Adrenal gland (tissue), 12 donors: ENCODE results near the gene EXTL1. TPM values are rescaled to one million over a fixed set of nuclear protein-coding genes. Genes with fewer than 3 reads are reported as not detected.

ENCODE experiments used
- DNase-seq, 7 donors: peaks; one replicate each; pipeline ENCODE4 v3.0.0-alpha.2; 2019 to 2020
- H3K27ac ChIP-seq, 5 donors: fragments of 200-600 bp; sonication (generic) in 4 of 5; 1 replicate in 3 of 5; 2 replicates in 2 of 5; pipeline versions ENCODE4 v1.5.1 to v1.8.0; 2016 to 2020; ENCODE audit warnings: mild to moderate bottlenecking in 1 of 5
- H3K27me3 ChIP-seq: fragments of 200-600 bp; 2 replicates; pipeline ENCODE4 v1.8.0; 2021
- H3K36me3 ChIP-seq, 2 donors: fragments of 200-600 bp; replicated peaks in 1 of 2; 1 replicate in 1 of 2; 2 replicates in 1 of 2; pipeline versions ENCODE4 v1.5.1 to v1.8.0; 2018 to 2022
- H3K4me1 ChIP-seq, 2 donors: fragments of 200-600 bp; replicated peaks in 1 of 2; 1 replicate in 1 of 2; 2 replicates in 1 of 2; pipeline versions ENCODE4 v1.5.1 to v1.8.0; 2018 to 2021
- H3K4me3 ChIP-seq, 4 donors: fragments of 200-600 bp; sonication (generic) in 3 of 4; one replicate each; pipeline ENCODE4 v1.5.1; 2016 to 2018
- H3K9me3 ChIP-seq, 3 donors: fragments of 200-600 bp; sonication (generic) in 1 of 3; replicated peaks in 1 of 3; 1 replicate in 2 of 3; 2 replicates in 1 of 3; pipeline versions ENCODE4 v1.5.1 to v1.8.0; 2016 to 2021
- POLR2A ChIP-seq, 2 donors: fragments of 450-650 bp; IDR thresholded peaks; one replicate each; pipeline ENCODE4 v1.6.1; 2017; ENCODE audit warnings: antibody characterized with exemption in 2 of 2, mild to moderate bottlenecking in 2 of 2, moderate library complexity in 1 of 2
- WGBS, 4 donors: extraction: QIAGEN DNeasy Blood & Tissue Kit in 2 of 4; methylation state at CpG; one replicate each; pipeline versions ENCODE4 v1.1.5 to v1.1.7; 2013 to 2017; 5-methylcytosine and 5-hydroxymethylcytosine counted together
- intact Hi-C, 2 donors: fragments of 100-400 bp; cut with DNase I; formaldehyde crosslinking; loops; one replicate each; pipeline versions ENCODE4 v1.14.1 to v1.15.0; 2022 to 2023
- polyA plus RNA-seq, 3 donors: library from polyadenylated mRNA; stranded (reverse); fragments of 200-250 nt in 2 of 3; fragments of 350-450 nt in 1 of 3; fragmentation: Illumina TruSeq in 1 of 3; extraction: RNeasy Lipid Tissue Mini Kit (QIAGEN cat#74804) in 1 of 3; gene quantifications; one replicate each; pipeline ENCODE4 v1.2.3, GENCODE V29; 2013 to 2014
- small RNA-seq, 2 donors: library from RNA; depleted of rRNA; stranded (forward); fragments of <200 nt; gene quantifications; one replicate each; pipeline ENCODE3, GENCODE V24; 2016
- total RNA-seq, 9 donors: library from RNA; depleted of rRNA in 4 of 9; stranded (reverse); fragments of >200 nt in 4 of 9; fragments of 120-200 nt in 1 of 9; fragmentation: NEBNext Ultra II Directional in 1 of 9; extraction: Animal tissue kit (Norgen Biotek cat#: 25700) in 1 of 9; gene quantifications; one replicate each; pipeline versions ENCODE4 v1.1.0 to v1.2.4, GENCODE V29; 2013 to 2023
- TF ChIP-seq, protein P1 (sequence below), 6 experiments: fragments of 450-650 bp in 4 of 6; fragments of 200-600 bp in 2 of 6; sonication (generic) in 1 of 6; IDR thresholded peaks; 1 replicate in 5 of 6; 2 replicates in 1 of 6; pipeline versions ENCODE4 v1.5.1 to v1.8.0; 2016 to 2021; ENCODE audit warnings: antibody characterized with exemption in 6 of 6, mild to moderate bottlenecking in 2 of 6, moderate library complexity in 1 of 6
- donor health status: healthy with polysubstance abuse.
- donor health status: Bipolar disorder and iron deficiency.
- donor health status: DM: yes; HTN: yes; CAD: no.
- donor health status: DM: no; HTN: no; CAD: no.
- donor health status: DM: no; HTN: no; CAD: no.
- donor health status: DM: yes; HTN: yes; CAD: no.

Gene EXTL1
- total and polyA plus RNA-seq, 12 donors, result 0.31 to 6.5 (median 1.9) TPM

DNA sequence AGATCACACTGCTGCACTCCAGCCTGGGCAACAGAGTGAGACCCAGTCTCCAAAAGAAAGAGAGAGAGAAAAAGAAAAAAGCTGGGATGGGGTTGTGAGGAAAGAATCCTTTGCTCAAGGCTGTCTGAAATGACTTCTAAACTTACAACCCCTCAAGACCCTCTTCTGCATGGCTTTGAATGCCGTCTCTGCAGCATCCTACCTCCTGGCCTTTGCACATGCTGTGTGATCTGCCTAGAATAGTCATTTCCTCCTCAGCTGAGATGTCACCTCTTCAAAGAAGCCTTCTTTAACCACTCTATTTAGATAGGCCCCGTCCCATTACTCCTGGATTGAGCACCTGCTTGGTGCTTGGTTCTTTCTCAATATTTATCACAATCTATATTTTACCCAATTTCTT is 63.3 kb downstream of the EXTL1 start:
- intact Hi-C loops, result no loop called here
- 77 to 92% (median 87%) methylated on average over 2 of the region's 2 CpGs for WGBS, 4 donors
- TF ChIP-seq POLR2A (IDR thresholded peaks at IDR 0.05), result no peak
- TF ChIP-seq, protein P1, sequence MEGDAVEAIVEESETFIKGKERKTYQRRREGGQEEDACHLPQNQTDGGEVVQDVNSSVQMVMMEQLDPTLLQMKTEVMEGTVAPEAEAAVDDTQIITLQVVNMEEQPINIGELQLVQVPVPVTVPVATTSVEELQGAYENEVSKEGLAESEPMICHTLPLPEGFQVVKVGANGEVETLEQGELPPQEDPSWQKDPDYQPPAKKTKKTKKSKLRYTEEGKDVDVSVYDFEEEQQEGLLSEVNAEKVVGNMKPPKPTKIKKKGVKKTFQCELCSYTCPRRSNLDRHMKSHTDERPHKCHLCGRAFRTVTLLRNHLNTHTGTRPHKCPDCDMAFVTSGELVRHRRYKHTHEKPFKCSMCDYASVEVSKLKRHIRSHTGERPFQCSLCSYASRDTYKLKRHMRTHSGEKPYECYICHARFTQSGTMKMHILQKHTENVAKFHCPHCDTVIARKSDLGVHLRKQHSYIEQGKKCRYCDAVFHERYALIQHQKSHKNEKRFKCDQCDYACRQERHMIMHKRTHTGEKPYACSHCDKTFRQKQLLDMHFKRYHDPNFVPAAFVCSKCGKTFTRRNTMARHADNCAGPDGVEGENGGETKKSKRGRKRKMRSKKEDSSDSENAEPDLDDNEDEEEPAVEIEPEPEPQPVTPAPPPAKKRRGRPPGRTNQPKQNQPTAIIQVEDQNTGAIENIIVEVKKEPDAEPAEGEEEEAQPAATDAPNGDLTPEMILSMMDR (IDR thresholded peaks at IDR 0.05), result no peak

More for the DNA sequence above, 63.3 kb downstream of the EXTL1 start:
- Histone ChIP-seq H3K4me1 (no peaks in the 10 kb centered on the region), H3K27ac (no peak overlapping the region), H3K27me3 (peaks cover 18% of the 10 kb centered on the region), H3K4me3 (no peak overlapping the region), H3K36me3 (no peaks in the 10 kb centered on the region), H3K9me3 (no peaks in the 10 kb centered on the region)
- no peak for DNase-seq

Small RNA genes lying within 50 kb of the gene (small RNA-seq; reads per million reads assigned to genes)
- gene RF00283 (0 reads per million in 2 donors), gene RF00492 (0 reads per million in 2 donors)

Other genes starting within 250 kb of the EXTL1 start
- 100 to 1,000 TPM in 1 of 9 donors, 10 to 100 TPM in 7, 1 to 10 TPM in 1; 8.7 to 105 (median 73.9) TPM for gene SELENON, start 221.6 kb upstream of the EXTL1 start, total RNA-seq
- gene SELENON, start 221.6 kb upstream of the EXTL1 start, polyA plus RNA-seq, result 10 to 100 TPM; 35.6 to 75.9 (median 37.7) TPM
- 100 to 1,000 TPM; 116 to 285 (median 187) TPM for gene MTFR1L, start 201.8 kb upstream of the EXTL1 start, total RNA-seq
- gene MTFR1L, start 201.8 kb upstream of the EXTL1 start, polyA plus RNA-seq, result 100 to 1,000 TPM; 157 to 298 (median 284) TPM
- gene AUNIP, start 162.3 kb upstream of the EXTL1 start, total RNA-seq, result 1 to 10 TPM in 3 of 9 donors, under 1 TPM in 6; 0.24 to 3.4 (median 0.83) TPM
- gene AUNIP, start 162.3 kb upstream of the EXTL1 start, polyA plus RNA-seq, result 1 to 10 TPM in 1 of 3 donors, under 1 TPM in 2; 0.56 to 1.2 (median 0.74) TPM
- 10 to 100 TPM; 30.2 to 71.8 (median 35.6) TPM for gene PAQR7, start 146.1 kb upstream of the EXTL1 start, total RNA-seq
- 10 to 100 TPM; 19.9 to 26.1 (median 20.6) TPM for gene PAQR7, start 146.1 kb upstream of the EXTL1 start, polyA plus RNA-seq
- 100 to 1,000 TPM in 1 of 9 donors, 10 to 100 TPM in 7, 1 to 10 TPM in 1; 7.9 to 242 (median 22.4) TPM for gene STMN1, start 115.4 kb upstream of the EXTL1 start, total RNA-seq
- gene STMN1, start 115.4 kb upstream of the EXTL1 start, polyA plus RNA-seq, result 10 to 100 TPM; 32.6 to 88.7 (median 37.6) TPM
- gene PAFAH2, start 23.7 kb upstream of the EXTL1 start, total RNA-seq, result 10 to 100 TPM in 8 of 9 donors, 1 to 10 TPM in 1; 6.6 to 32.8 (median 14.9) TPM
- gene PAFAH2, start 23.7 kb upstream of the EXTL1 start, polyA plus RNA-seq, result 10 to 100 TPM in 1 of 3 donors, 1 to 10 TPM in 2; 8.3 to 12.3 (median 8.4) TPM
- 1 to 10 TPM in 5 of 9 donors, under 1 TPM in 4; 0.06 to 4.8 (median 1.1) TPM for gene SLC30A2, start 24.3 kb downstream of the EXTL1 start, total RNA-seq
- under 1 TPM; 0.15 to 0.32 (median 0.27) TPM for gene SLC30A2, start 24.3 kb downstream of the EXTL1 start, polyA plus RNA-seq
- gene TRIM63, start 45.9 kb downstream of the EXTL1 start, total RNA-seq, result 1 to 10 TPM in 1 of 9 donors, under 1 TPM in 2, not detected in 6; 0.06 to 4.6 (median 0.18) TPM
- under 1 TPM in 2 of 3 donors, not detected in 1; 0.16 to 0.24 TPM for gene TRIM63, start 45.9 kb downstream of the EXTL1 start, polyA plus RNA-seq
- gene PDIK1L, start 90.0 kb downstream of the EXTL1 start, total RNA-seq, result 1 to 10 TPM; 2.3 to 9.8 (median 8.2) TPM
- gene PDIK1L, start 90.0 kb downstream of the EXTL1 start, polyA plus RNA-seq, result 1 to 10 TPM; 1.6 to 6.6 (median 1.7) TPM
- gene FAM110D, start 137.3 kb downstream of the EXTL1 start, total RNA-seq, result 1 to 10 TPM in 8 of 9 donors, under 1 TPM in 1; 0.61 to 3.9 (median 2.2) TPM
- 1 to 10 TPM in 2 of 3 donors, under 1 TPM in 1; 0.46 to 6.2 (median 1.4) TPM for gene FAM110D, start 137.3 kb downstream of the EXTL1 start, polyA plus RNA-seq
- not detected for gene C1orf232, start 147.2 kb downstream of the EXTL1 start, total RNA-seq
- not detected for gene C1orf232, start 147.2 kb downstream of the EXTL1 start, polyA plus RNA-seq
- gene ZNF593, start 148.1 kb downstream of the EXTL1 start, total RNA-seq, result 10 to 100 TPM; 17.8 to 44.7 (median 30.6) TPM
- gene ZNF593, start 148.1 kb downstream of the EXTL1 start, polyA plus RNA-seq, result 100 to 1,000 TPM in 1 of 3 donors, 10 to 100 TPM in 1, 1 to 10 TPM in 1; 9.8 to 113 (median 51.0) TPM
- under 1 TPM in 1 of 9 donors, not detected in 8; 0.18 TPM for gene ZNF593OS, start 150.1 kb downstream of the EXTL1 start, total RNA-seq
- under 1 TPM in 1 of 3 donors, not detected in 2; 0.88 TPM for gene ZNF593OS, start 150.1 kb downstream of the EXTL1 start, polyA plus RNA-seq
- gene CNKSR1, start 155.7 kb downstream of the EXTL1 start, total RNA-seq, result 1 to 10 TPM in 1 of 9 donors, under 1 TPM in 4, not detected in 4; 0.17 to 2.1 (median 0.29) TPM
- 1 to 10 TPM in 1 of 3 donors, under 1 TPM in 2; 0.31 to 1.5 (median 0.64) TPM for gene CNKSR1, start 155.7 kb downstream of the EXTL1 start, polyA plus RNA-seq
- gene CATSPER4, start 168.8 kb downstream of the EXTL1 start, total RNA-seq, result not detected
- gene CATSPER4, start 168.8 kb downstream of the EXTL1 start, polyA plus RNA-seq, result not detected
- 10 to 100 TPM in 1 of 9 donors, 1 to 10 TPM in 8; 2.6 to 16.4 (median 5.8) TPM for gene CEP85, start 212.4 kb downstream of the EXTL1 start, total RNA-seq
- 1 to 10 TPM; 2.5 to 6.1 (median 3.1) TPM for gene CEP85, start 212.4 kb downstream of the EXTL1 start, polyA plus RNA-seq